Raji (cell line): ENCODE data around the gene PTGDS.

ENCODE experiments used
- POLR2A ChIP-seq: IDR thresholded peaks from 2 replicates; pipeline ENCODE4 v1.6.1; 2011; ENCODE audit warnings: low read depth, low read length, control low read depth; ENCODE audit not compliant: insufficient read depth

The PTGDS gene

DNA sequence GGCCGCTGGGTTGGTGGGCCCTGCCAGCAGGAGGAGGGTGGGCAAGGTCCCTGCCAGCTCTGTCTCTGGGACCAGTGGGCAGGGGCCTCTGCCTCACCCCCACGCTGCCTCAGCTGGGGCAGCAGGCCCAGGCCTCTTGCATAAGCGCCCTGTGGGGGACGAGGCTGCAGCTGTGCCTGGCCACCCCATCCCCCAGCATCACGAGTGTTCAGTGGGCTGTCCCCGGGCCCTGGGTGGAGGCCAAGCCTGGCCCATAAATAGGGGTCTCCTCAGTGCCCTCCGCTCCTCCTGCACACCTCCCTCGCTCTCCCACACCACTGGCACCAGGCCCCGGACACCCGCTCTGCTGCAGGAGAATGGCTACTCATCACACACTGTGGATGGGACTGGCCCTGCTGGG lies at the start of gene PTGDS:
Gene PTGDS (plus strand): TSS at position 282 of the 400 bp plus-strand sequence. CDS start 75 bp downstream, at position 357.
- no peak for TF ChIP-seq POLR2A

GRCh38 chr9:136928591-136928990 lies 48.7 kb upstream of the PTGDS start:
- no peak for TF ChIP-seq POLR2A

DNA sequence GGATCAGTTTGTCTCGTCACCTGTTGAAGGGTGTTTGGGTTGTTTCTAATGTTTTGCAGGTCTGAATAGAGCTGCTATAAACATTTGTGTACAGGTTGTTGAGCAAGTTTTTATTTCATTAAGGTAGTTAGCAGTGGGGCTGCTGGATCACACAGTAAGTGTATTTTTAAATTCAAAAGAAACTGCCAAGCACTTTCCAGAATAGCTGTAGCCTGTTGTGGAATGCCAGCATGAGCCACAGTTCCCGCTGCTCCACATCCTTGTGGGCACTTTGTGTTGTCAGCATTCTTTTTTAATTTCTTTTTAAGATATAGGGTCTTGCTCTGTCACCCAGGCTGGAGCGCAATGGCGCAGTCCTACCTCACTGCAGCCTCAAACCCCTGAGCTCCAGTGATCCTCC lies 47.3 kb upstream of the PTGDS start:
- TF ChIP-seq POLR2A = no peak

- TF ChIP-seq POLR2A = no peak
Measured at GRCh38 chr9:136931611-136932130, 45.6 kb upstream of the PTGDS start.

DNA sequence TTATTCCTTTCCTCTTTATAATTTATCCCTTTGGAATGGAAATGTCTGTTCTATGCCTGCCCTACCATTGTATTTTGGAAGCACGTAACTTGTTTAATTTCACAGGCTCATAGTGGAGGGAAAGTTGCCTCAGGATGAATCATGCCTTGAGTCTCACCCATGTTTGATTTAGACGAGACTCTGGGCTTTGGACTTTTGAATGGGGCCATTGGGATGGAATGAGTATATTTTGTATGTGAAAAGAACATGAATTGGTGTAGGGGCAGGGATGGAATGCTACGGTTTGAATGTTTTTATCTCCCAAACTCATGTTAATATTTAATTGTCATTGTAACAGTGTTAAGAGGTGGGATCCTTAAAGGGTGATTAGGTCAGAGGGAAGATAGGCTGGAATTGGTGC lies 43.0 kb upstream of the PTGDS start:
- no peak for TF ChIP-seq POLR2A

DNA sequence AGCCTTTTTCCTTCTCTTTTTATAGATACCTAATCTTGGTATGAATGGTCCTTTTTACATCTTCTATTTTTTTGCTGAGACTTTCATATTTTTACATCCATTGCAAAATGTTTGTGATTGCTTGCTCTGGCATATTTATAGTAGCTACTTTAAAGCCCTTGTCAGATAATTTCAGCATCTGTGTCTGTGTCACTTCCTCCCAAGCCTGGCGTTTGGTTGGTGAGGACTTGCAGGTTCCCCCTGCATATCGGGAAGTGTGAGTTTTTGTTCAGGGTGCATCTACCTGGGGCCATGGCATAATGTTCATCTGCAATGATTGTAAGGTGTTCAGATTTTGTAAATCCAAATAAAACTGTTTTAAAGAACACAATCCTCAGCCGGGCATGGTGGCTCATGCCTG lies 41.7 kb upstream of the PTGDS start:
- TF ChIP-seq POLR2A = no peak

- TF ChIP-seq POLR2A = no peak
Measured at GRCh38 chr9:136936645-136937170, 40.6 kb upstream of the PTGDS start.

- no peak for TF ChIP-seq POLR2A
Measured at GRCh38 chr9:136937186-136938001, 39.9 kb upstream of the PTGDS start.

GRCh38 chr9:136939431-136939995 lies 37.8 kb upstream of the PTGDS start:
- no peak for TF ChIP-seq POLR2A

- no peak for TF ChIP-seq POLR2A
Measured at GRCh38 chr9:136939996-136940525, 37.2 kb upstream of the PTGDS start.

DNA sequence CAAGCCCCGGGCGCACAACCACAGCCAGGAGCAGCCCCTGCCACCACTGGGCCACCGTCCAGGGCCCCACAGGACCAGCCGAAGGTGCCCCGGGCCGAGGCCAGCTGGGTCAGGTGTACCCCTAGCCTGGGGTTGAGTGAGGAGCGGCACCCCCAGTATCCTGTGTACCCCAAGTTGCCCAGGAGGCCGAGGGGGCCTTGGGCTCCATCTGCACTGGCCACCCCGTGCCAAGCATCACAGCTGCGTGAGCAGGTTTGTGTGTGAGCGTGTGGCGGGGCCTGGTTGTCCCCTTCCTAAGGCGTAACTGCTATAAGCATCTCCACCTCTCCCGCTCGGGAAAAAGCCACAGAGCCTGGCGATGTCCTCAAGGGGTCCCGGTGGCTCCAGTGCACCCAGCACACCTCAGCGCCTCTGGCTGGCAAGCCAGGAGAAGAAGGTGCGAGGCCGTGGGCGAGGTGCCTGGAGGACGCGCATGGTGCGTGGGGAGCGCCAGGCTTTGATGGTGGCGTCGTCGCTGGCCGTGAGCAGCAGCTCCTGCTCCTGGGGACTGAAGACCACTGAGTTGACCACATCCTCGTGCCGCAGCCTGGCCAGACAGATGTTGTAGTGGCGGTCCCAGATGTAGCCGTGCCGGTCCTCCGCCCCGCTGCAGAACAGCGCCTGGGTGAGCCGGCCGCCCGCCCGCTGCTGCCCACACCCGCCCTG lies 36.6 kb upstream of the PTGDS start:
- no peak for TF ChIP-seq POLR2A

DNA sequence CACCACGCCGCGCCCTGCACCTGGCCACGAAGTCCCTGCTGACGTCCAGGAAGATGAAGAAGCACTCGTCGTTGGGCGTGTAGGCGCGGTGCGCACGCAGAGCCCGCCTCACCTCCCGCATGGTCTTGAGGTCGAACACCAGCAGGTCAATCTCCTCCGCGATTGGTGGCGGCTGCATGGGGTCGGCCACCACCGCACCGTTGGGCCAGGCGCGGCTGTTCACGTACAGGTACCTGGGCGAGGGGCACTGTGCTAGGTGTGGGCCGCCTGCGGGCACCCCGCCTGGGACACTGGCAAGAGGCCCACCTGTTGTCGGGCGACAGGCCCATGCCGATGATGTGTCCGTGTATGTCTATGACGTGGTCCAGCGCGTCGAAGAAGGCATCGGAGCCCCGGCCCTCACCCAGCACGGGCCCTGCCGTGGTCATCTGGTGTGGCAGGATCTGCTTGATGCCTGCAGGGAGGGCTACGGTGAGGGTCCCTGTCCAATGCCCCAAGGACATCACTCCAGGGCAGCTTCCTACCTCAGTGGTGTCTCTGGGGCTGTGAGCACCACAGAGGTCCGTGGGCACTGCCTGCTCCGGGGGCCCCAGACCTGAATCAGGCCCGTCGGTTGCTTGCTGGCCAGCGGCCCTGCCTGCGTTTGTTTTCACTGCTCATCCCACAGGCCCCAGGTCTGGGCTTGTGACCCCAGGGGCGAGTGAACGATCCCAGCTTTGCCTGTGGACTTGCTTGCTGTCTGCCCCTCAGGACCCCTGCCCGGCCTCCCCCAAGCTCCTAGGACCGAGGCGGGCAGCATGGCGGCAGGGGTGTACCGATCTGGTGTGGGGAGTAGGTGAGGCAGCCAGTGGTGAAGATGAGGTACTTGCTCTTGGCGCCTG lies 35.8 kb upstream of the PTGDS start:
- TF ChIP-seq POLR2A = no peak

DNA sequence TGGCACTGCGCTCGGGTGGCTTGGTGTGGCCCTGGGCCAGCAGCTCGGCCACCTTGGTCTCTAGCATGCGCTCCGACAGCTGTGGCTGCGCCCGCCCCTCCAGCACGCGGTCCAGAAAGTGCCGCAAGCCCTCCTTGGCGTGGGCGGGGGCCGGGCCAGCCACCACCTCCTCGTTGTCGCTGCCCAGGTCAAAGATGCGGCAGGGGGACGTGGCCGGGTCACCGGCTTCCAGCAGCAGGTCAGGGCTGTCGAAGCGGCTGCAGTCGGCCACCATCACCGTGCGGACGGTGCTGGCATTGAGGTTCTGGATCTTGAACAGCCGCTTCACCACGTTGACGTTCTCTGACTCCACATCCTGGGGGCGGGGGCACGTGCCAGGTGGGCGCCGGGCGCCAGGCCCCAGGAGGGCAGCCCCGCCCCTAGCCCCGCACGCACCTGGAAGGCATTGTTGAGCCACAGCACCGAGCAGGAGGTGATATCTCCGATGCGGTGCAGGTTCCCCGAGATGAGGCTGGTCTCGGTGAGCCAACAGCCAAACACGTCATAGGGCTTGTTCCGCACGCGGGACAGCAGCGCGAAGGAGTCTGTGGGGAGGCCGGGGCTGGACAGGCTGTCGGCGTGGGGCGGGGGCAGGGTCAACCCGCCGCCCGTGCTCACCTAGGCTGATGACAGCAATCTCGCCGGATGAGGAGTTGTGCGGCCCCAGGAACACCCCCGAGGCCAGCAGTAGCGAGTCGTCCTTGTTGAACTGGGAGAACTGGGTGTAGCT lies 35.0 kb upstream of the PTGDS start:
- no peak for TF ChIP-seq POLR2A

DNA sequence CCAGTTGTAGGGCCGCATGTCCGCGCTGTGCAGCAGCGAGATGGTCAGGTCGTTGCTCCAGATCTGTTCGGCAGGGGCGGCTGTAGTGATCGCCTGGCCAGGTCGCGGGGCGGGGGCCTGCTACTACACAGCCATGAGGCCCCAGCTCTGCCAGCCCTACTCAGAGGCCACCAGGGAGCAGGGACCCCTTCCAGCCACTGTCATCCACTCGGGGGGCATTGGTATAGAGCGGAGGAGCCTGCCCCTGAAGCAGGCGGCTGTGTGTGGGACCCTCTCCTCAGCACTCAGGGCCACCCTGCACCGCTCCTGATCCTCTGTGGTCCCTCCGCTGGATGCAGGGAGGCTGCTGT lies 34.4 kb upstream of the PTGDS start:
- TF ChIP-seq POLR2A = no peak
